GM12891 (cell line): ENCODE results near the gene RUNX2.

ENCODE experiments used
- PAX5 ChIP-seq: IDR thresholded peaks from 2 replicates; pipeline ENCODE4 v1.6.1; 2011; ENCODE audit warnings: low read length, moderate library complexity, mild to moderate bottlenecking; ENCODE audit not compliant: insufficient read depth, severe bottlenecking
- POLR2A ChIP-seq: IDR thresholded peaks from 2 replicates; pipeline ENCODE4 v1.6.1; 2011; ENCODE audit warnings: low read depth, low read length, control low read depth
- POLR2AphosphoS5 ChIP-seq: IDR thresholded peaks from 2 replicates; pipeline ENCODE4 v1.6.1; 2011; ENCODE audit warnings: low read depth, low read length, control low read depth
- POU2F2 ChIP-seq: IDR thresholded peaks from 2 replicates; pipeline ENCODE4 v1.6.1; 2011; ENCODE audit warnings: low read depth, mild to moderate bottlenecking, control low read depth, low read length, moderate library complexity
- SPI1 ChIP-seq: IDR thresholded peaks from 2 replicates; pipeline ENCODE4 v1.6.1; 2011; ENCODE audit warnings: low read depth, low read length, control low read depth
- TAF1 ChIP-seq: IDR thresholded peaks from 2 replicates; pipeline ENCODE4 v1.6.1; 2011; ENCODE audit warnings: low read depth, low read length, control low read depth

GRCh38 chr6:45537539-45537938 is 209.4 kb downstream of the RUNX2 start:
- TF ChIP-seq SPI1 (no peak), POLR2AphosphoS5 (no peak), POLR2A (no peak), TAF1 (no peak), PAX5 (no peak), POU2F2 (no peak)
